ENCODE measurements around the gene DPP10.

DPP10 gene

GRCh38 chr2:115160531-115161080 lies 718.2 kb downstream of the DPP10 start:
- no peak for TF ChIP-seq EP300 (IDR thresholded peaks at IDR 0.05; ENCODE audit: borderline replicate concordance)
- no peak for TF ChIP-seq ZBTB7A (IDR thresholded peaks at IDR 0.05; ENCODE audit: low read depth)
- no peak for TF ChIP-seq RAD21 (IDR thresholded peaks at IDR 0.05; ENCODE audit: low read depth)
- no peak for TF ChIP-seq TEAD4 (IDR thresholded peaks at IDR 0.05)
- no peak for TF ChIP-seq TCF12 (IDR thresholded peaks at IDR 0.05; ENCODE audit: low read depth)
- TF ChIP-seq USF1 (IDR thresholded peaks at IDR 0.05), result no peak
- TF ChIP-seq TAF1 (IDR thresholded peaks at IDR 0.05; ENCODE audit: low read depth), result no peak
- no peak for TF ChIP-seq CREB1 (IDR thresholded peaks at IDR 0.05; ENCODE audit: low read depth)
- TF ChIP-seq CEBPB (IDR thresholded peaks at IDR 0.05), result no peak
- no peak for TF ChIP-seq NFIC (IDR thresholded peaks at IDR 0.05)
- TF ChIP-seq EGR1 (IDR thresholded peaks at IDR 0.05), result no peak
- TF ChIP-seq FOXM1 (IDR thresholded peaks at IDR 0.05; ENCODE audit: borderline replicate concordance, low read depth), result no peak
- TF ChIP-seq REST (IDR thresholded peaks at IDR 0.05; ENCODE audit: low read depth), result no peak
- TF ChIP-seq MAX (IDR thresholded peaks at IDR 0.05), result no peak

GRCh38 chr2:115161081-115161770 lies 718.8 kb downstream of the DPP10 start:
- TF ChIP-seq RAD21 (IDR thresholded peaks at IDR 0.05; ENCODE audit: low read depth), result no peak
- no peak for TF ChIP-seq NFIC (IDR thresholded peaks at IDR 0.05)
- TF ChIP-seq REST (IDR thresholded peaks at IDR 0.05; ENCODE audit: low read depth), result no peak
- TF ChIP-seq USF1 (IDR thresholded peaks at IDR 0.05), result no peak
- TF ChIP-seq FOXM1 (IDR thresholded peaks at IDR 0.05; ENCODE audit: borderline replicate concordance, low read depth), result no peak
- TF ChIP-seq EP300 (IDR thresholded peaks at IDR 0.05; ENCODE audit: borderline replicate concordance), result no peak
- TF ChIP-seq CREB1 (IDR thresholded peaks at IDR 0.05; ENCODE audit: low read depth), result no peak
- TF ChIP-seq YY1 (IDR thresholded peaks at IDR 0.05; ENCODE audit: low read depth), result no peak
- no peak for TF ChIP-seq EGR1 (IDR thresholded peaks at IDR 0.05)
- no peak for TF ChIP-seq TEAD4 (IDR thresholded peaks at IDR 0.05)
- no peak for TF ChIP-seq MAX (IDR thresholded peaks at IDR 0.05)
- no peak for TF ChIP-seq TCF12 (IDR thresholded peaks at IDR 0.05; ENCODE audit: low read depth)
- TF ChIP-seq ZBTB7A (IDR thresholded peaks at IDR 0.05; ENCODE audit: low read depth), result no peak
- TF ChIP-seq TAF1 (IDR thresholded peaks at IDR 0.05; ENCODE audit: low read depth), result no peak
- TF ChIP-seq CEBPB (IDR thresholded peaks at IDR 0.05), result no peak

- TF ChIP-seq USF1 (IDR thresholded peaks at IDR 0.05) (no peak), CEBPB (IDR thresholded peaks at IDR 0.05) (no peak), TEAD4 (IDR thresholded peaks at IDR 0.05) (no peak), NFIC (IDR thresholded peaks at IDR 0.05) (no peak), TCF12 (IDR thresholded peaks at IDR 0.05; ENCODE audit: low read depth) (no peak), EGR1 (IDR thresholded peaks at IDR 0.05) (no peak), REST (IDR thresholded peaks at IDR 0.05; ENCODE audit: low read depth) (no peak), ZBTB7A (IDR thresholded peaks at IDR 0.05; ENCODE audit: low read depth) (no peak), TAF1 (IDR thresholded peaks at IDR 0.05; ENCODE audit: low read depth) (no peak), CREB1 (IDR thresholded peaks at IDR 0.05; ENCODE audit: low read depth) (no peak), YY1 (IDR thresholded peaks at IDR 0.05; ENCODE audit: low read depth) (no peak), FOXM1 (IDR thresholded peaks at IDR 0.05; ENCODE audit: borderline replicate concordance, low read depth) (no peak), EP300 (IDR thresholded peaks at IDR 0.05; ENCODE audit: borderline replicate concordance) (no peak), MAX (IDR thresholded peaks at IDR 0.05) (no peak), RAD21 (IDR thresholded peaks at IDR 0.05; ENCODE audit: low read depth) (no peak)
Measured at GRCh38 chr2:115161771-115162493, 719.5 kb downstream of the DPP10 start.

All from Ishikawa (cell line).